Fibroblast of skin of left quadriceps (primary cell): Measurements from ENCODE around the gene IL17A.
"Not testable (repeated sequence)": the region's sequence is repeated elsewhere in the genome, so short reads cannot be mapped to it uniquely, and the experiment has no call there.

Experiments
- DNase-seq, 2 experiments: peaks; one replicate each; pipeline ENCODE4 v3.0.0-alpha.2; 2013; ENCODE audit warnings: low read depth in 2 of 2

The IL17A gene

GRCh38 chr6:52164319-52165094 is 21.7 kb upstream of the IL17A start:
- DNase-seq: no peak

- DNase-seq: no peak
Measured at GRCh38 chr6:52167267-52167666, 18.9 kb upstream of the IL17A start.

DNA sequence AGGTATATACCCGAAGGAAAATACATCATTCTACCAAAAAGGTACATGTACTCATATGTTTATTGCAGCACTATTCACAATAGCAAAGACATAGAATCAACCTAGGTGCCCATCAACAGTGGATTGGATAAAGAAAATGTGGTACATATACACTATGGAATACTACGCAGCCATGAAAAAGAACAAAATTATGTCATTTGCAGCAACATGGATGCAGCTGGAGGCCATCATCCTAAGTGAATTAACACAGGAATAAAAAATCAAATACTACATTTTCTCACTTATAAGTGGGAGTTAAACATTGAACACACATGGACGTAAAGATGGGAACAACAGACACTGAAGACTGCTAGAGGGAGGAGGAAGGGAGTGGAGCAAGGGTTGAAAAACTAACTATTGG is 17.8 kb upstream of the IL17A start:
- DNase-seq: not testable (repeated sequence)

DNA sequence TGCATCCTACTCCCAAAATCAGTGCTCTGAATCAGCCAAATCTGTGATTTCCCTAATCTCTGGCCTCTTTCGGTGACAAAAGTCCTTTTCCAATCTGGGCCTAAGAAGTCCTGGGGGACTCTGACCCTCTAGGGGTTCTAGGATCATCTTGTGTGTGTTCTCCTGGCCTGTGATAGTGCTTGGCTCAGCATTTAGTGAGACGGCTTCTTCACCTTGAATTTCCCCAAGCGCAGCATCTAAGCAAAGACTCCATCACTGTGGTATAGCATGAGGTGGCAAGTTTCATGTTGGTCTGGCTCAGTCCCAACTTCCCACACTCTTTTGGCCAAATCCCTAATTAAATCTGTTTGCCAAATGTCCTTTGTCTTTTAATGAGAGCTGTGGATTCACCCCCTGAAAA is 12.1 kb upstream of the IL17A start:
- DNase-seq: no peak

DNA sequence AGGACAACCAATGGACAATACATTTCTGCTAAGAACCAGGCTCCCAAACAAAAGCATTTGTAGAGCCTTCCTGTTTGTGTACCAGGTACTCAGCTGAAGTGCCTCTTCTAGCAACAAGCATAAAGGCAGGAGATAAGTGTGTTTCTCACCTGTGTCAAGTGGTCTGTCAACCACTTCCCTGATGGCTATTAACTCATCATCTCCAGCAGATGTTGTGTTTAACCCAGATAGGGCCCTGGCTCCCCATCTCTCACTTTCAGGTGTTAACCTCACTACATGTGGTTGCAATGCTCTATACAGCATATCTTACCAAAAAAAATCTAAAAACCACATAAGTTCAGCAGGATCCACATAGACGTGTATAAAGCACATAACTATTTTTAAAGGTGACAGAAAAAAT is 9.6 kb upstream of the IL17A start:
- no peak for DNase-seq

DNA sequence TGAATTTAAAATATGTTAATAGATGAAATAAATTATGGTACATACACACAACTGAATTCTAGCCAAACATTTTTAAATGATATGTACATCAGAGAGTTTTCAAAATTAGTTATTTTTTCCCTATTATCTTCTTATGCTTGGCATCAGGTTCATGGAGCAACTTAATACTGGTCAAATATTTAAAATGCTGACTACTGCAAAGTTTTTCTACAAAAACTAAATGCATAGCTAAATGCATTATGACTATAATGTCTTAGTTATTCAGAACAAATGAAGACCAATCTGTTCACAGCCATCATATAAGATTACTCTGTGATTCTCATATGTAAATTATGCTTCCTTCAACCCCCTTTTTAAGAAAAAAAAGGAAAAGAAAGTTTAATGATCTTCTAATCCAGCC is 8.2 kb upstream of the IL17A start:
- DNase-seq: no peak

DNA sequence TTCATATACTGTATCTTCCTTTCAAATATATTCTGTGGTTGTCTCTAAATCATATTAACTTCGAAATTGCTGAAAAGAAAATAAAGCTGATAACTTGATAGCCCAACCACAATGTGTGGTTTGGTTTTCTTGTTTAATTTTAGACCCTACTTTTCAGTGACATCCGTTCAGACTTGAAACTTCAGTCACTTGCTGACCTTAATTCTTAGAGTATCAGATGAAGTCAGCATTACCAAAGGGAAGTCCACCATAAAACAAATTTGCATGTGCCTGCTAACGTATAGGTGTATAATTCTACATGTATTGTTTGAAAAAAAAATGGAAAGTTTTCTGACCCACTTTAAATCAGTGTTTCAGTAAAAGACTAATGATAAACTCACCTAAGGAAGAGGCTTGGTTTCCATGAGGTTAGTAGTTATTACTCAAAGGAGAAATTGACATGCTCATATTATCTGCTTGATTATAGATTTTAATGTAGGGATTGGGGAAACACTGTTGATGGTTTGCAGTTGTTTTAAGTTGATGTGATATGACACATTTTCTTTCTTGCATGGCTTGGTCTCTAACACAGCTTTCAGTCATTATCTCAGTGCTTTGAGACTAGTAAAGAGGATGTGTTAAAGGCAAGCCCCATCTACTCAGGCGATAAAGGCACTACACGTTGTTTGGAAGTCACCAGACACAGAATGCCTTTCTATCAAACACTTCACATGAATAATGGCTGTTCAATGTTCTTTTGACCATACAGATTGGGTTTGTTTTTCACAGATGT is 5.2 kb upstream of the IL17A start:
- DNase-seq: no peak

- DNase-seq: no peak
Measured at GRCh38 chr6:52183131-52183713, 3.0 kb upstream of the IL17A start.

- DNase-seq: no peak
Measured at GRCh38 chr6:52186480-52186879, 305 bp downstream of the IL17A start.

DNA sequence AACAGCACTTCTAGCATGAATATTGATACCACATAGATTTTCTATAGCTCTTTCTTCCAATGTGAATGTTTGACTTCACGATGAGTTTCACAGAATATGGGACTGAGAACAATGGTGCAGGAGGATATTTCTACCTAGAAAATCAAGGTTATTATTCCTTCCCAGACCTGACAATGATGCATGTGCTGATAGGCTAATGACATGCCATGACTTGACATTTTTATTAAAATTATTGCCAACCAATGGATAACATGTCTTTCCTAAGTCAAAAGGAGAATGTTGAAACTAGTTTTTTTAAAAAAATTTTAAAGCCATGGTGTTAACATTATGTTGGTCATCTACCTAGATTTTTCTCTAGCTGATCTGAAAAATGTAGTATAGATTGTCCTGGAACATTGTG is 923 bp downstream of the IL17A start:
- DNase-seq: no peak

DNA sequence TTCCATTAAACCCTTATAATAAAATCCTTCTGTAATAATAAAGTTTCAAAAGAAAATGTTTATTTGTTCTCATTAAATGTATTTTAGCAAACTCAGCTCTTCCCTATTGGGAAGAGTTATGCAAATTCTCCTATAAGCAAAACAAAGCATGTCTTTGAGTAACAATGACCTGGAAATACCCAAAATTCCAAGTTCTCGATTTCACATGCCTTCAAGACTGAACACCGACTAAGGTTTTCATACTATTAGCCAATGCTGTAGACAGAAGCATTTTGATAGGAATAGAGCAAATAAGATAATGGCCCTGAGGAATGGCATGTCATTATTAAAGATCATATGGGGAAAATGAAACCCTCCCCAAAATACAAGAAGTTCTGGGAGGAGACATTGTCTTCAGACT is 3.8 kb downstream of the IL17A start:
- no peak for DNase-seq

DNA sequence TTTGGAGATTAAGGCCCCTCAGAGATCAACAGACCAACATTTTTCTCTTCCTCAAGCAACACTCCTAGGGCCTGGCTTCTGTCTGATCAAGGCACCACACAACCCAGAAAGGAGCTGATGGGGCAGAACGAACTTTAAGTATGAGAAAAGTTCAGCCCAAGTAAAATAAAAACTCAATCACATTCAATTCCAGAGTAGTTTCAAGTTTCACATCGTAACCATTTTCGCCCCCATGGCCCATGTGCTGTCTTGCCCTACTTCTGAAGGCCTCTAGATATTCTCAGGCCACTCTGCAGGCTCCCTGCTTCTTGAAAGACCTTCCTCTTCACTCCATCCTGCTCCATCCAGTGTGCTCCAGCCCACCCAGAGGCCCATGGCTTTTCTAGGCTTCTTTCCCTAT is 4.2 kb downstream of the IL17A start:
- DNase-seq: no peak

GRCh38 chr6:52191824-52192223 is 5.6 kb downstream of the IL17A start:
- no peak for DNase-seq

GRCh38 chr6:52195886-52196285 is 9.7 kb downstream of the IL17A start:
- no peak for DNase-seq

- not testable (repeated sequence) for DNase-seq
Measured at GRCh38 chr6:52200088-52200487, 13.9 kb downstream of the IL17A start.

DNA sequence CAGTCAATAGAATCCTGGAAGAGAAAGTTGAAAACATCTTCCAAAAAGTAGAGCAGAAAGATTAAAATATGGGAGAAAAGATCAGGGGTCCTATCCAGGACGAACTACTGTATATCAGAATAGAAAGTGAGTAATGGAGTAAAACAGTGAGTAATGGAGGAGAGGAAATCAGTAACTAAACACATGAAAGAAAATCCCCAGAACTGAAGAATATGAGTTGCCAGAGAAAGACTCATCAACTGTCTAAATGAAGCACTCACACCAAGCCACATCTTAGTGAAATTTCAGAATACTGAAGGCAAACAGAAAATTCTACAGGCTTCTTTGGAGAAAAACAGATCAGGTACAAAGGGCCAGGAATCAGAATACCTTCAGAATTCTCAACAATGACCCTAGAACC is 14.9 kb downstream of the IL17A start:
- DNase-seq: no peak

DNA sequence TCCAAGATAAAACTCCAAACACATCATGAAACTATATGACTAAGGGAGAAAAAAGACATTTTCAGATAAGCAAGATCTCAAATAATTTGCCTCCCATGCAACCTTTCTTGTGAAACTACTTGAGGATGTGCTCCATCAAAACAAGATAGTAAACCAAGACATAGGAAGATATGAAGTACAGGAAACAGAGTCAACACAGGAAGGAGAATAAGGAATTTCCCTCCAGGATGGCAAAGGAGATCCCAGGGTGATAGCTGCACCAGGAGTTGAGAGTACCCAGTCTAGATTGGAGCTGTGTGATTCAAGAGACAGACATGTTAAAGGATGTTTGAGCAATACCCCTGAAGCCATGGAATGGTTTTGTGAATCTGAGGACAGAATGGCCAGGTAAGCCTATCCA is 15.3 kb downstream of the IL17A start:
- no peak for DNase-seq

GRCh38 chr6:52207066-52207465 is 20.9 kb downstream of the IL17A start:
- DNase-seq: no peak

- no peak for DNase-seq
Measured at GRCh38 chr6:52208612-52209011, 22.4 kb downstream of the IL17A start.

DNA sequence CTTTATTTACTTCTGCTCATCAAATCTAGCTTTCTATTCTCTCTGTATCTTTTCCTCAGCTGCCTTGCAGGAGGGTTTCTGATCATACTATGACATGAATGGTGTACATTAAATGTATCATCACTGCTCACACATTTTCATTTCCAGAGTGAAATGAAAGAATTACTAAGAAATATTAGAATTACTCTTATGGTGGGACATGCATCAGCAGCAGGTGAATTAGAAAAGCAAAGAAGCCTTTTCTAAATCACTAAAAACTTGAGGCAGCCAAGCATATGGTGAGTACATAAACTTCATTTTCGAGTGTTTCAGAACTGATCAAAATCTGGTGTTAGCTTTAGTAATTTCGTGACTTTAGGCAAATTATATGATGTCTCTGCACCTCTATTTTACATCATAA is 23.6 kb downstream of the IL17A start:
- no peak for DNase-seq

DNA sequence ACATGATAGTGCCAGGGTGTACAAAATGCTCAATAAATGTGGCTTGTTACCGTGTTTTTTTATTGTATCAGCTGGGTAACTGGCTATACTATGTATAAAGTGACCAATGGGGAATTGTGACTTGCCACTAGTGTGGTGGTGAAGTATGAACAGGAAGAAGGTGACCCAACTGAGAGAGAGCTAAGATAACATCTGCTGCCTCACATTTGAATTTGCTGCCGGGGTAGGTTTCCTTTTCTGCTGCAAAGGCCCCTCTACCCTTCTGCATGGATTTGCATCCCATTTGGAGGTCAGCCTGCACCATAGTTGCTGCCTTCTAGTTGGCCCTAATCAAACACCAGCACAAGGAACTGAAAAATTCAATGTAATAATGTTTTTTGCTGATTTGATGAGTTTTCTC is 24.1 kb downstream of the IL17A start:
- no peak for DNase-seq

GRCh38 chr6:52213127-52213526 is 27.0 kb downstream of the IL17A start:
- DNase-seq: no peak

DNA sequence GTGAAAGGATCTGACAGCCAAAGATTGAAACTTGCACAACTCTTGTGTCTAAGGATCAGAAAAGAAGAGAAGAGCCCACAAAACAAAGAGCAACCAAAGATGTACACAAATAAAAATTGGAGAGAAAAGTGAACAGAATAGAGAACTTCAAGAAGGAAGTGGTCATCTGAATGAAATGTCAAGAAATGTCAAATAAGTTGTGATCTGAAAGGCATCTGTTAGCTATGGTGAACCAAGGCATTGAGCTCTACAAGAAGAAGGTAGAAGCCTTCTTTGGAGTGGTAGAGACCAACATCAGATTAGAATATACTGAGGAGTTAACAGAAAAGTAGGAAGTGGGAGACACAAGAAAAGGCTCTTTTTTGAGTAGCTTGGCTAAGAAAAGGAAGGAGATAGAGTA is 29.6 kb downstream of the IL17A start:
- DNase-seq: no peak
